Testis (tissue), 3 donors: ENCODE results near the gene RAB7A. TPM values are rescaled to one million over a fixed set of nuclear protein-coding genes. Genes with fewer than 3 reads are reported as not detected.

Source experiments
- DNase-seq: peaks from one replicate; pipeline ENCODE4 v3.0.0-alpha.2; 2019
- H3K27ac ChIP-seq, 2 donors: fragments of 200-600 bp; sonication (generic); one replicate each; pipeline ENCODE4 v1.5.1; 2019
- H3K27me3 ChIP-seq: fragments of 200-600 bp; sonication (generic); one replicate; pipeline ENCODE4 v1.5.1; 2019
- H3K36me3 ChIP-seq: fragments of 200-600 bp; sonication (generic); one replicate; pipeline ENCODE4 v1.5.1; 2017; ENCODE audit warnings: low read depth; ENCODE audit errors: missing control alignments
- H3K4me1 ChIP-seq: fragments of 200-600 bp; sonication (generic); one replicate; pipeline ENCODE4 v1.5.1; 2019
- H3K4me3 ChIP-seq, 2 donors: fragments of 200-600 bp; sonication (generic); one replicate each; pipeline ENCODE4 v1.5.1; 2017 to 2019
- H3K9me3 ChIP-seq: fragments of 200-600 bp; sonication (generic); one replicate; pipeline ENCODE4 v1.5.1; 2017
- POLR2A ChIP-seq: fragments of 450-650 bp; IDR thresholded peaks from one replicate; pipeline ENCODE4 v1.6.1; 2017; ENCODE audit warnings: antibody characterized with exemption, mild to moderate bottlenecking, moderate library complexity
- WGBS, 2 donors: methylation state at CpG; one replicate each; pipeline ENCODE4 v1.1.5; 2018; 5-methylcytosine and 5-hydroxymethylcytosine counted together
- intact Hi-C: fragments of 100-400 bp; cut with DNase I; formaldehyde crosslinking; loops from one replicate; pipeline ENCODE4 v1.15.1; 2023; ENCODE audit warnings: low total_unique reads
- polyA plus RNA-seq: library from polyadenylated mRNA; stranded (reverse); fragments of 350-450 nt; fragmentation: Illumina TruSeq; extraction: RNeasy Lipid Tissue Mini Kit (QIAGEN cat#74804); gene quantifications from one replicate; pipeline ENCODE4 v1.2.3, GENCODE V29; 2014; ENCODE audit warnings: low read depth, low replicate concordance; ENCODE audit not compliant: insufficient read depth
- total RNA-seq, 2 donors: library from RNA; depleted of rRNA; stranded (reverse); fragments of >200 nt; gene quantifications; one replicate each; pipeline ENCODE4 v1.2.3, GENCODE V29; 2016
- TF ChIP-seq, protein P1 (sequence below), 3 experiments: fragments of 450-650 bp in 2 of 3; fragments of 200-600 bp in 1 of 3; sonication (generic) in 1 of 3; IDR thresholded peaks; one replicate each; pipeline ENCODE4 v1.5.1; 2016 to 2019; ENCODE audit warnings: antibody characterized with exemption in 3 of 3, mild to moderate bottlenecking in 2 of 3, moderate library complexity in 1 of 3

Gene RAB7A
- total and polyA plus RNA-seq, 3 donors from 2014 or later, result 148 to 152 (median 150) TPM

DNA sequence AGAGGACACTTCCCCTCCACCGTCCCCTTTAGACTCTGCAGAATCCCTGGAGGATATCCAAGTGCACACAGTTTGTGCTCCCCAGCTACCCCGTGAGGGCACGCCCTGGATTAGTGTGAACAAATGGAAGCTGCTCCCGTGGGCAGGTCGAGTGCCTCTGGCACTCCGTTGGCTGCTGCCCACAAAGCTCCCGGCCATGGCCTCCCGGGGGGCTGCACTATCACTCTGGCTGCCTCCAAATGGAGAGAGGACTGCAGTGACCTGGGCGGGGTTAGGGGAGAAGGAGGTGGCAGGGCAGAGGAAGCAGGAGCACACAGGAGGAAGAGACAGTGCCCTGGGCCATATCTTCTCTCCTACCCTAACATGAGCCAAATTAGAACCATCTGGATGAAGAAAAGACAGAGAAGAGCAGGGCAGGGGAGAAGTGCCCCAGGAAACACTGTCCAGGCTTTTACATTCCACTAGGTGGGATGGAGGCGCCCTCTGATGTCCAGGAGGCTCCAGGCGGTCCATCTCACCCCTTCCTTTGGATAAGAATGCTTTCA is 124.0 kb downstream of the RAB7A start:
- H3K36me3 ChIP-seq, result no peaks in the 10 kb centered on the region
- H3K27me3 ChIP-seq, result no peaks in the 10 kb centered on the region
- intact Hi-C loops, result no loop called here
- WGBS, 2 donors, result 69 to 72% methylated on average over 8 to 11 of the region's 11 CpGs
- H3K4me3 ChIP-seq, result no peak overlapping the region
- peaks cover 15% of the 10 kb centered on the region for H3K4me1 ChIP-seq
- no peaks in the 10 kb centered on the region for H3K9me3 ChIP-seq
- DNase-seq, result no peak
- TF ChIP-seq POLR2A, result no peak
- TF ChIP-seq, protein P1, sequence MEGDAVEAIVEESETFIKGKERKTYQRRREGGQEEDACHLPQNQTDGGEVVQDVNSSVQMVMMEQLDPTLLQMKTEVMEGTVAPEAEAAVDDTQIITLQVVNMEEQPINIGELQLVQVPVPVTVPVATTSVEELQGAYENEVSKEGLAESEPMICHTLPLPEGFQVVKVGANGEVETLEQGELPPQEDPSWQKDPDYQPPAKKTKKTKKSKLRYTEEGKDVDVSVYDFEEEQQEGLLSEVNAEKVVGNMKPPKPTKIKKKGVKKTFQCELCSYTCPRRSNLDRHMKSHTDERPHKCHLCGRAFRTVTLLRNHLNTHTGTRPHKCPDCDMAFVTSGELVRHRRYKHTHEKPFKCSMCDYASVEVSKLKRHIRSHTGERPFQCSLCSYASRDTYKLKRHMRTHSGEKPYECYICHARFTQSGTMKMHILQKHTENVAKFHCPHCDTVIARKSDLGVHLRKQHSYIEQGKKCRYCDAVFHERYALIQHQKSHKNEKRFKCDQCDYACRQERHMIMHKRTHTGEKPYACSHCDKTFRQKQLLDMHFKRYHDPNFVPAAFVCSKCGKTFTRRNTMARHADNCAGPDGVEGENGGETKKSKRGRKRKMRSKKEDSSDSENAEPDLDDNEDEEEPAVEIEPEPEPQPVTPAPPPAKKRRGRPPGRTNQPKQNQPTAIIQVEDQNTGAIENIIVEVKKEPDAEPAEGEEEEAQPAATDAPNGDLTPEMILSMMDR (IDR thresholded peaks at IDR 0.05), result no peak
- H3K27ac ChIP-seq, result no peak overlapping the region

DNA sequence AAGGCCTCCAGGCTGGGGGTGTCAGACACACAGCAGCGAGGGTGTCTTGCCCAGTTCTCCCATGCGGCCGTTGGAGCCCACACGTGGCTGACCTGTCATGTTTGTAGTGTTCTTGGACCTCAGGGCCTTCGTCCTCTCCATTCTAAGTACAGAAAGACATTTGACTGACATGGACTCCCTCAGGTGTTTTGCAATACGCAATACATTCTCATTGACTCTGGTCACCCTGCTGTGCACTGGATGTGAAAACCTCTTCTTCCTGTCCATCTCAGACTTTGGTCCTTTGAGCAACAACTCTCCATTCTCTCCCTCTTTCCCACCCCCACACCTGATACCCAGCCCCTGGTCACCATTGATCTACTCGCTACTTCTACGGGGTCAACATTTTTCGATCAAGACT is 124.6 kb downstream of the RAB7A start:
- intact Hi-C loops, result no loop called here
- 93 to 94% methylated on average over 9 of the region's 9 CpGs for WGBS, 2 donors
- TF ChIP-seq, protein P1 (IDR thresholded peaks at IDR 0.05), result no peak
- no peak for TF ChIP-seq POLR2A
- no peaks in the 10 kb centered on the region for H3K27me3 ChIP-seq
- no peak overlapping the region for H3K27ac ChIP-seq
- peaks cover 9% of the 10 kb centered on the region for H3K4me1 ChIP-seq
- no peaks in the 10 kb centered on the region for H3K36me3 ChIP-seq
- DNase-seq, result no peak
- no peak overlapping the region for H3K4me3 ChIP-seq
- H3K9me3 ChIP-seq, result no peaks in the 10 kb centered on the region

DNA sequence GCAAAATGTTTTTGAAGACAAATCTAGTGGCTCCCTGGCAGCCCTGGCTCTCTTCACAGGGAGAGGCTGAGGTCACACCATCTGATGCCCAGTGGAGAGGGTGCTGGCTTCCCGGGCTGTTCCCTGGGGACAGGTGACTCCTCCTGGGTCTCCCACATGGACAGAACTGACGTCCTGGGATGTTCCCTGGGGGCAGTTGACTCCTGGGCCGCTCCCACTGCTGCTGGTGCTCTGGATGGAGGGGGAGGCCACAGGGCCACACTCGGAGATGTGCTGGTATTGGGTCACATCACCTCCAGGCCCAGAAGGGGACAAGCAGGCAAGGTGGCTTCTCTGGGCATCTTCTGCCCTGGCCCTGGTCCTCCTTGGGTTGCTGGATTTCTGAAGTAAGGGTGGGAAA is 125.6 kb downstream of the RAB7A start:
- H3K9me3 ChIP-seq, result no peaks in the 10 kb centered on the region
- H3K36me3 ChIP-seq, result no peaks in the 10 kb centered on the region
- intact Hi-C loops, result no loop called here
- 63% methylated on average over 4 of the region's 4 CpGs; no CpG with 5 or more reads in 1 of the 2 donors for WGBS, 2 donors
- H3K4me3 ChIP-seq, result no peak overlapping the region
- peaks cover under 1% of the 10 kb centered on the region for H3K4me1 ChIP-seq
- H3K27me3 ChIP-seq, result no peaks in the 10 kb centered on the region
- TF ChIP-seq, protein P1 (IDR thresholded peaks at IDR 0.05), result no peak
- no peak for TF ChIP-seq POLR2A
- no peak for DNase-seq
- H3K27ac ChIP-seq, result no peak overlapping the region

DNA sequence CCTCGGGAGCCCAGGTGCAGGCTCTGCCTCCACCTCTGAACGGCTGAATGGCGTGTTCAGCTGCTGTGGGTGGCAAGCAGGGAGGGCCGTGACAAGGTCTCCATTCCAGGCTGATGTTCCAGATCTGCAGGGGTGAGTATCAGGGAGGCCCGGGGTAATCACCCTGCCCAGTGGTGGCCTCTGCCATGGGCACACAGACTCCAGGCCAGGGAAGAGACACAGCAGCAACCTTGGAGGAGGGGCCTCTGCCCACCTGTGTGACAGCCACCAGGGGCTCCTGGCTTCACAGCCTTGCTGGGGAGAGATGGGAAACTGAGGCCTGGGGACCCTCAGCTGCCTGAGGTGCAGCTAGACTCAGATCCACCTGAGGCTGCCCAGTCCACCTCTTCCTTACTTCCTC is 127.8 kb downstream of the RAB7A start:
- WGBS, 2 donors, result 89 to 100% methylated on average over 4 to 5 of the region's 5 CpGs
- intact Hi-C loops, result no loop called here

DNA sequence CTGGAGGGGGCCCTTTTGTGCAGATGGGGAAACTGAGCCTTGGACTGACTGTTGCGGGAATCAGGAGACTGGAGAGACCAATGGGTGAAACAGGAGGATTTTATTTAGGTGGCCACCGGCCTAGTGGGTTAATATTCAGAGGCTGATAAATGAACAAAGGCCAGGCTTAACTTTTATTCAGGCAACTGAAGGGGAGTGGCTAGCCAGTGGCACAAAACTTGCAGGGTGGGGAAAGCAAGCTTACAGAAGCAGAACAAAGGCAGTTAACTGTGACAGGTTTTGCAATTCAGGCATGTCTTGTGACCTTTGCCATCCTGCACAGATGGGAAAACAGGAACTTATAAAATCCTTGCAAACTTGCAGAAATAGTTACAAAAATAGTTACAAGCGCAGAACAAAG is 128.5 kb downstream of the RAB7A start:
- no peaks in the 10 kb centered on the region for H3K4me1 ChIP-seq
- TF ChIP-seq, protein P1 (IDR thresholded peaks at IDR 0.05), result no peak
- no peak for TF ChIP-seq POLR2A
- H3K36me3 ChIP-seq, result no peaks in the 10 kb centered on the region
- intact Hi-C loops, result no loop called here
- H3K27ac ChIP-seq, result peak overlapping the region; percentile 16 to 63
- H3K27me3 ChIP-seq, result no peaks in the 10 kb centered on the region
- H3K9me3 ChIP-seq, result no peaks in the 10 kb centered on the region
- H3K4me3 ChIP-seq, result no peak overlapping the region
- DNase-seq, result peak; percentile 50
- WGBS, 2 donors, result 64 to 81% methylated on average over 3 of the region's 3 CpGs

More for the DNA sequence above, 127.8 kb downstream of the RAB7A start:
- TF ChIP-seq, protein P1 (IDR thresholded peaks at IDR 0.05), result no peak
- TF ChIP-seq POLR2A, result no peak
- no peak overlapping the region for H3K4me3 ChIP-seq
- DNase-seq, result no peak
- H3K36me3 ChIP-seq, result no peaks in the 10 kb centered on the region
- no peaks in the 10 kb centered on the region for H3K27me3 ChIP-seq
- peak overlapping the region; percentile 16 to 63 for H3K27ac ChIP-seq
- no peaks in the 10 kb centered on the region for H3K4me1 ChIP-seq
- H3K9me3 ChIP-seq, result no peaks in the 10 kb centered on the region
